ENCODE measurements around the gene CDX1. TPM values are rescaled to one million over a fixed set of nuclear protein-coding genes. Genes with fewer than 3 reads are reported as not detected.

Gene CDX1
- total and polyA plus RNA-seq, 2 of the 8 experiments (the other 6 are each of a cell fraction or from before 2014, with no cell fraction given): not detected

DNA sequence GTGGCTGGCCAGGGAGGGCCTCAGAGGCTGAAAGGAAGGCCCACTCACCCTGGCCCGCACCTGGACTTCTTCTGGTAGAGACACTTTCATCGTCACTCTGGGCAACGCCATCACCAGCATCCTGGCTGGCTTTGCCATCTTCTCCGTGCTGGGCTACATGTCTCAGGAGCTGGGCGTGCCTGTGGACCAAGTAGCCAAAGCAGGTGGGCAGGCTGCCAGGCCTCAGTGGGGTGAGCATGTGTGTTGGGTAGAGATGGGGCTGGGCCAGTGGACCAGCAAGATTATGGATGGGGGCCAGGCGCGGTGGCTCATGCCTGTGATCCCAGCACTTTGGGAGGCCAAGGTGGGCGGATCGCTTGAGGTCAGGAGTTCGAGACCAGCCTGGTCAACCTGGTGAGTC, 35.9 kb downstream of the CDX1 start:
- Histone ChIP-seq H4K8ac (ENCODE audit: extremely low read depth, insufficient read depth, low read length) (no peak overlapping the region), H3K4me2 (ENCODE audit: insufficient read depth in 1 of 2, low read depth in 2 of 2, low read length in 2 of 2) (no peak overlapping the region), H3K18ac (ENCODE audit: extremely low read depth, low read length) (no peak overlapping the region), H2AK5ac (ENCODE audit: low read depth, low read length) (no peak overlapping the region), H2BK20ac (ENCODE audit: low read length) (no peak overlapping the region), H3K36me3 (ENCODE audit: control insufficient read depth in 2 of 4, insufficient read depth in 4 of 4, low read length in 3 of 4) (no peaks in the 10 kb centered on the region), H3K79me1 (ENCODE audit: low read depth, low read length) (no peaks in the 10 kb centered on the region), H4K91ac (replicated peaks; ENCODE audit: insufficient read length, low read length) (no peak overlapping the region), H3K23ac (ENCODE audit: insufficient read length) (no peak overlapping the region), H3K27me3 (replicated peaks in 1 of 4; ENCODE audit: control insufficient read depth in 3 of 4, extremely low read depth in 1 of 4, insufficient read depth in 3 of 4, low read length in 3 of 4) (peaks cover 0 to 3% (median 2%) of the 10 kb centered on the region in 4 experiments; a peak in 1 of 7 replicates), H2BK12ac (ENCODE audit: low read depth, low read length) (no peak overlapping the region), H3K56ac (replicated peaks; ENCODE audit: insufficient read length, low read depth, low read length) (no peak overlapping the region), H2BK120ac (replicated peaks; ENCODE audit: low read depth, low read length) (no peak overlapping the region), H4K20me1 (replicated peaks in 1 of 2; ENCODE audit: control insufficient read depth in 1 of 2, insufficient read depth in 2 of 2, low read length in 2 of 2) (no peaks in the 10 kb centered on the region), H3K4ac (replicated peaks; ENCODE audit: insufficient read length, low read depth, low read length) (no peak overlapping the region), H2BK5ac (ENCODE audit: low read depth, low read length) (no peak overlapping the region), H4K5ac (ENCODE audit: insufficient read length, low read depth, low read length) (no peak overlapping the region), H3K79me2 (ENCODE audit: control insufficient read depth in 1 of 2, insufficient read depth in 2 of 2, low read length in 2 of 2) (no peaks in the 10 kb centered on the region), H3K14ac (ENCODE audit: insufficient read length) (no peak overlapping the region), H2BK15ac (ENCODE audit: low read length) (no peak overlapping the region), H2AFZ (ENCODE audit: low read length) (no peak overlapping the region), H3K9ac (replicated peaks in 1 of 4; ENCODE audit: extremely low read depth in 1 of 4, low read depth in 3 of 4, low read length in 3 of 4) (no peak overlapping the region), H3K4me1 (replicated peaks in 1 of 4; ENCODE audit: control insufficient read depth in 3 of 4, insufficient read depth in 4 of 4, low read length in 3 of 4) (peaks cover 0 to 8% (median under 1%) of the 10 kb centered on the region in 4 experiments; a peak in 5 of 7 replicates), H3K23me2 (ENCODE audit: low read depth, low read length) (no peaks in the 10 kb centered on the region; the same call in 1 of the 2 replicates), H3K27ac (ENCODE audit: low read depth, low read length) (no peak overlapping the region), H3K4me3 (ENCODE audit: extremely low read depth in 1 of 4, insufficient read depth in 2 of 4, low read depth in 3 of 4, low read length in 4 of 4) (no peak overlapping the region), H3K9me3 (ENCODE audit: insufficient read depth in 2 of 2, low read depth in 1 of 2, low read length in 1 of 2) (no peaks in the 10 kb centered on the region)
- FAIRE-seq (no peak), DNase-seq (ENCODE audit: low read depth in 1 of 2, low spot score in 2 of 2) (no peak)
- POLR2A ChIA-PET (ENCODE audit: partially characterized antibody): interaction anchor here (1.2 kb wide), 1 partner anchor 10 kb away, joined by 4 read pairs; no protein-coding TSS in a partner anchor
- 95% methylated on average over 10 of the region's 10 CpGs; no CpG with 5 or more reads in 1 of the 2 experiments for WGBS, 2 experiments (ENCODE audit: extremely low coverage in 1 of 2, insufficient coverage in 1 of 2, insufficient read length in 1 of 2, insufficient replicate concordance in 2 of 2, low coverage in 1 of 2, low lambda C conversion rate in 2 of 2, missing lambda C conversion rate in 1 of 2)
- CTCF ChIA-PET (ENCODE audit: partially characterized antibody): interaction anchor here (0.6 to 23.7 kb wide), 6 partner anchors 12 to 314 kb away, joined by 3 to 406 read pairs (median 6); partner anchors contain the start of gene SLC6A7
- TF ChIP-seq TAF7 (optimal IDR thresholded peaks at IDR 0.05; ENCODE audit: borderline replicate concordance, low read depth, low read length) (no peak), CHD2 (IDR thresholded peaks at IDR 0.05; ENCODE audit: low read length) (no peak), POLR2AphosphoS5 (IDR thresholded peaks at IDR 0.05; ENCODE audit: low read depth, low read length) (no peak), CREB1 (IDR thresholded peaks at IDR 0.05) (no peak), SIX5 (IDR thresholded peaks at IDR 0.05; ENCODE audit: low read depth, low read length) (no peak), TCF12 (IDR thresholded peaks at IDR 0.05; ENCODE audit: low read depth, low read length) (no peak), MAFK (IDR thresholded peaks at IDR 0.05; ENCODE audit: low read depth, low read length) (no peak), RBBP5 (IDR thresholded peaks at IDR 0.05; ENCODE audit: borderline replicate concordance, low read depth, low read length) (no peak), TAF1 (IDR thresholded peaks at IDR 0.05; ENCODE audit: low read depth, low read length) (no peak), SIN3A (conservative IDR thresholded peaks at IDR 0.05 in 1 of 2, IDR thresholded peaks at IDR 0.05 in 1 of 2; ENCODE audit: low read depth in 1 of 2, low read length in 2 of 2) (no peak), SRF (IDR thresholded peaks at IDR 0.05; ENCODE audit: low read depth, low read length) (no peak), RXRA (IDR thresholded peaks at IDR 0.05; ENCODE audit: insufficient read depth, low read depth, low read length) (no peak), SAP30 (IDR thresholded peaks at IDR 0.05; ENCODE audit: insufficient read depth, insufficient replicate concordance, low read length) (no peak), TBP (IDR thresholded peaks at IDR 0.05; ENCODE audit: low read depth, low read length) (no peak)

All from H1 (cell line).